Activated CD8-positive, alpha-beta memory T cell treated with anti-CD3 and anti-CD28 coated beads for 24 hours (primary cell): ENCODE data around the gene FMOD.

ENCODE experiments used
- DNase-seq: peaks from one replicate; pipeline ENCODE4 v3.0.0-alpha.2; 2020

The FMOD gene

GRCh38 chr1:203360547-203361185 lies 9.7 kb upstream of the FMOD start:
- DNase-seq: no peak

- no peak for DNase-seq
Observed at GRCh38 chr1:203359010-203359571, 8.2 kb upstream of the FMOD start.

DNA sequence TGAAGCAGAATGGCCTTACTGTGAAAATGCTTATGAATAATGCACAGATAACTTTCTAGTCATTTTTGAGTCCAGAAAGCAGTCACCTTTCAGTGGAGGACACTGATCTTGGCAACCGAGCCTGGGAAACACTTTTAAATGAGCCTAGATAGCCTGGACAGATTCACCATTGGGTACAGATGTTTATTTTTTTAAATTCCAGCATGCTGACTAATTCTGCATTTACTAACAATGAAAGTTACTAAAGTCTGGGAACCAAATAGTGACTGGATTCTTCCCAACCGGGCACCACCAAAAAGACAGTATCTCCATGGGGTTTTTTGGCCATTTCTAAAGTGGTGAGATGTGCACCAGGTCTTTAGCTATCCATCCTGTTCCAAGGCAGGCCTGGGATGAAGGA lies 3.3 kb upstream of the FMOD start:
- DNase-seq: no peak

- DNase-seq: no peak
Observed at GRCh38 chr1:203353486-203353885, 2.6 kb upstream of the FMOD start.

- DNase-seq: no peak
Observed at GRCh38 chr1:203349773-203350524, 973 bp downstream of the FMOD start.

GRCh38 chr1:203349166-203349565 lies 1.8 kb downstream of the FMOD start:
- no peak for DNase-seq

DNA sequence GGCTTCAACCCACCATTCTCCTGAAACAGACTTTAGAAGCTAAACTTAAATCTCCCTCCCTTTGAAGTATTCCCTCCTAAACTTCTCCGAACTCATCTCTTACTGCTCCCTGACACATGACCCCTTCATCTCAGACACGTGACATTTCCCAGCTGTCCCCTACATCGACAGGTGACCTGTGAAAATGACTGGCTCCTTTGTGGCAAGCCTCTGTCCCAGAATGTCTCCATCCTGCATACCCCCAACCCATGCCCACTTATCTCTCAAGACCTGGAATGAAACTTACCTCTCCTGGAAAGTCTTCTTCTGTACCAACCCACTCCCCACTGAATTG lies 4.2 kb downstream of the FMOD start:
- no peak for DNase-seq

- DNase-seq: no peak
Observed at GRCh38 chr1:203346060-203346768, 4.7 kb downstream of the FMOD start.

GRCh38 chr1:203343956-203344754 lies 6.8 kb downstream of the FMOD start:
- DNase-seq: no peak

DNA sequence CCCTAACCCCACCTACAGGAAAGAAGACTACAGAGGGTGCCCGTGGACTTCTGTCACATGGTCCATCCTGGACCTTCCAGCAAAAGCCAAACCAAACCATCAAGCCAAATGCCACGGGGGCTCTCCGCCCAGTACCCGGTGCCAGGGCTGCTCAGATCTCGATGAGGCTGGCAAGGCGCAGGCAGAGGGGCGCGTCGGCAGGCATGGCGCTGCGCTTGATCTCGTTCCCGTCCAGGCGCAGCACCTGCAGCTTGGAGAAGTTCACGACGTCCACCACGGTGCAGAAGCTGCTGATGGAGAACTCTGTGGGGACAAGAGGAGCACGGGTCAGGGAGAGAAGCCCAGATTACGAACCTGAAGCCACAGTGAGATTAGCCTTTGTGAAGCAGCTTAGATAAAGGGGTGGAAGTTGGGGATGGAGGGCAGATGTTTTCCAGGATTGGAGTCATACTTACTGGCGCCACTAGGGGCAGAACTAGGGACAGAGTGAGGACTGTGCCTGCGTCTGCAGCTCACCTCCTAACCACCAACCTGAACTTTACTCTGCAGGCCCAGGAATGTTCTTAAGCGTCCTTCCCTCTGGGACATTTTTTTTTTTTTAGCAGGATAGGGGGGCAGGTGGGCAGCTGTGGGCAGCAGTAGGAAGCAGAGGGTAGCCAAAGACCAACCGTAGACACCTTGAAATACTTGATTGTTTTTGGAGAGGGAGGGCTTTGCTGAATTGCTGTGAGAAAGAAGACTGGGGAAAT lies 8.6 kb downstream of the FMOD start:
- DNase-seq: peak; percentile 80

GRCh38 chr1:203340112-203340790 lies 10.7 kb downstream of the FMOD start:
- DNase-seq: peak; percentile 73

DNA sequence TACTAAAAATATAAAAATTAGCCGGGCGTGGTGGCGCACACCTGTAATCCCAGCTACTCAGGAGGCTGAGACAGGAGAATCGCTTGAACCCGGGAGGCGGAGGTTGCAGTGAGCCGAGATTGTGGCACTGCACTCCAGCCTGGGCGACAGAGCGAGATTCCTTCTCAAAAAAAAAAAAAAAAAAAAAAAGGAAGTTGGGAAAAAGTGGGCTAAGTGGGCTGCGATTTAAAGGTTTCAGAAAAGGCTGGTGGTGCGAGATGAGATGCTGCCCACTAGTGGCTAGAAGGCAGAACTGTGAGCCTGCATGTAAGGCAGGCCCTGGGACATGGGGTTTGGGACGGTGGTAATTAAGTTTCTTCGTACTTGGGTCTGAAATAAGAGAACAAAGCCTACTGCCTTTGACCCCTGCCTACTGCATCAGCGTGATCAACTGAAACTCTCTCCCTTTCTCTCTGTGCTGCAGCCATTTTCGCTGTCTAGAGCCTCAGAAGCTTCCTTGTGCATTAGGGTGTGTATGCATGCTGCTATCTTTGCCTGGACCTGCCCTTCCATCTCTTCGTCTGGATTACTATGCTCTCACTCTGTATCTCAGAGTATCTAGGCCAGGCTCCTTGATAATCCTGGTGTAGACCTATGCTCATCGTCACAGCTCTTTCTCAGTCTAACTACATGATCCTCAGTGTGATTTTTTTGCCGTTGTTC lies 12.4 kb downstream of the FMOD start:
- peak; percentile 73 for DNase-seq

GRCh38 chr1:203336097-203336496 lies 14.8 kb downstream of the FMOD start:
- no peak for DNase-seq

GRCh38 chr1:203335503-203335902 lies 15.4 kb downstream of the FMOD start:
- DNase-seq: no peak

GRCh38 chr1:203331224-203331623 lies 19.7 kb downstream of the FMOD start:
- DNase-seq: no peak

DNA sequence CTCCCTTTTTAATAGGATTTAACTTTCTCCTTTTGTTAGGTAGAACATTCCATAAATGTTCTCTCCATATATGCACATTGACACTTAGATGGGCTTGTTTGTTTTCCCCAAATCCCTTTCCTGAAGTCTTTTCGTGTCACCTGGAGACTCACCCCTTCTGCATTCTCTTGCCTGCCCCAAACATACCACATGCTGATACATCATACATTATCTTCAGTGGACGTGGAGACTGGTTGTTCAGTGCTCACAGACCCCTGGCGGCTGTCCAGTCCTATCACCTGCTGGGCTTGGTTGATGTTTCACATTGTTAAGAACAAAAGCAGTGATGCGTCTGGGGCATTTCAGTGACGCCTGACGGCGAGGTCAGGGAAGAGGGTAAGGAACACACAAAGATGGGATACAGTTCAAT lies 22.2 kb downstream of the FMOD start:
- no peak for DNase-seq

DNA sequence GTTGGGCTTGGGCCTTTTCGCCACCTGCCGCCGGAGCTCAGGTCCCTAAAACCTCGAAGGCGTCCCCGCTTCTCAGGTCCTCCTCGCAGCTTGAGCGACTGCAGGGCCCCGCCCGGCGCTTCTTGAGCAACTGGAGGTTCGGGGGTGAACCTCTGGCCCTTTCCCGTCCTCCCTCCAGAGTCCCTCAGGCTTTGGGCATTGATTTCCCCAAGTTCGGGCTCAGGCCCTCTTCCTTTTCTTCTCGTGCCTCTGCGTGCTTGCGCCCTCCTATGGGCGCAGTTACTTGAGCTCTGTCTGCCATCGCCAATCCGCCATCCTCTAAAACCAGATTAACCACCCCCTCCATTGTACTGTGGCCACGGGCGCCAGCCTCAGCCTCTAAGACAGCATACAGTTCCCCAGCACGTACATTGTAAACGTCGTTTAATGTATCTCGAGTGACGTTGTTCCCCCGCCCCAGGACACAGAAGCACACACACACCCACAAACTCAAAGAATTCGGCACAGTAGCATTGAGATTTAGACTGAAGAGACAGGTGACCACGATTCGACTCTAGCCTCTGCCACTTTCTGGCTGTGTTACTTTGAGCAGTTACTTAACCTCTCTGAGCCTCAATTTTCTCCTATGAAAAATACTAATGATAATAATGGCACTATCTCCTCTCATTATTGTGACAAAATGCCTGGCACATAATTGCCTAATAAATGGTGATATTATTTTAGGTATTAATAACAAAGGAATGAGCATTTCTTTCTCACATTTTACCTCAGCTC lies 23.1 kb downstream of the FMOD start:
- DNase-seq: peak; percentile 90

GRCh38 chr1:203326830-203327683 lies 23.9 kb downstream of the FMOD start:
- peak; percentile 94 for DNase-seq
